GM12872 (cell line): ENCODE measurements around the gene CTNNA1.

Experiments used
- TF ChIP-seq, protein P1 (sequence below): IDR thresholded peaks from 3 replicates; pipeline ENCODE4 v1.5.1; 2011; ENCODE audit warnings: low read depth, mild to moderate bottlenecking, low read length, moderate library complexity; ENCODE audit not compliant: insufficient read depth

The CTNNA1 gene

GRCh38 chr5:138832218-138832617, 79.0 kb downstream of the CTNNA1 start:
- TF ChIP-seq, protein P1, sequence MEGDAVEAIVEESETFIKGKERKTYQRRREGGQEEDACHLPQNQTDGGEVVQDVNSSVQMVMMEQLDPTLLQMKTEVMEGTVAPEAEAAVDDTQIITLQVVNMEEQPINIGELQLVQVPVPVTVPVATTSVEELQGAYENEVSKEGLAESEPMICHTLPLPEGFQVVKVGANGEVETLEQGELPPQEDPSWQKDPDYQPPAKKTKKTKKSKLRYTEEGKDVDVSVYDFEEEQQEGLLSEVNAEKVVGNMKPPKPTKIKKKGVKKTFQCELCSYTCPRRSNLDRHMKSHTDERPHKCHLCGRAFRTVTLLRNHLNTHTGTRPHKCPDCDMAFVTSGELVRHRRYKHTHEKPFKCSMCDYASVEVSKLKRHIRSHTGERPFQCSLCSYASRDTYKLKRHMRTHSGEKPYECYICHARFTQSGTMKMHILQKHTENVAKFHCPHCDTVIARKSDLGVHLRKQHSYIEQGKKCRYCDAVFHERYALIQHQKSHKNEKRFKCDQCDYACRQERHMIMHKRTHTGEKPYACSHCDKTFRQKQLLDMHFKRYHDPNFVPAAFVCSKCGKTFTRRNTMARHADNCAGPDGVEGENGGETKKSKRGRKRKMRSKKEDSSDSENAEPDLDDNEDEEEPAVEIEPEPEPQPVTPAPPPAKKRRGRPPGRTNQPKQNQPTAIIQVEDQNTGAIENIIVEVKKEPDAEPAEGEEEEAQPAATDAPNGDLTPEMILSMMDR = no peak

- TF ChIP-seq, protein P1 = no peak
Observed at GRCh38 chr5:138833080-138833479, 79.9 kb downstream of the CTNNA1 start.

GRCh38 chr5:138833726-138834480, 80.7 kb downstream of the CTNNA1 start:
- TF ChIP-seq, protein P1 = no peak

GRCh38 chr5:138837160-138837559, 83.9 kb downstream of the CTNNA1 start:
- TF ChIP-seq, protein P1 = no peak

DNA sequence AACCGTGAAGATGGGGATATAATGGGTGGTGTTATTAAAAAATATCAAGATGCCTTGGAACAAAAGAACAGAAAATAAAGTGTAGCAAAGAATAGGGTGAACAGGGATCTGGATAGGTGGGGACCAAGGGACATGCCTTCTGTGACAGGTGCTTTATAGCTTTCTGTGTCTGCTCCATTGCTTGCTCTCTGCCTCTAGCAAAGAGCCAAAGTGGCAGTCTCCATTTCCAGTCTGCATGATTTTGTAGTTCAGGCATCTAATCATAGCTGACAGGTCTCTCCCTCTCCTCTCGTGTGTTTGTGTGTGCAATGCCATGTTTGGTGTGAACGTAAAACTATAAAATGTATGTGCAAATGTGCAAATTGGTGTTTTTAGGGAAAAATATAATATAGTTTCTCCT, 86.9 kb downstream of the CTNNA1 start:
- TF ChIP-seq, protein P1 = no peak

- TF ChIP-seq, protein P1 = no peak
Observed at GRCh38 chr5:138841531-138841930, 88.3 kb downstream of the CTNNA1 start.

DNA sequence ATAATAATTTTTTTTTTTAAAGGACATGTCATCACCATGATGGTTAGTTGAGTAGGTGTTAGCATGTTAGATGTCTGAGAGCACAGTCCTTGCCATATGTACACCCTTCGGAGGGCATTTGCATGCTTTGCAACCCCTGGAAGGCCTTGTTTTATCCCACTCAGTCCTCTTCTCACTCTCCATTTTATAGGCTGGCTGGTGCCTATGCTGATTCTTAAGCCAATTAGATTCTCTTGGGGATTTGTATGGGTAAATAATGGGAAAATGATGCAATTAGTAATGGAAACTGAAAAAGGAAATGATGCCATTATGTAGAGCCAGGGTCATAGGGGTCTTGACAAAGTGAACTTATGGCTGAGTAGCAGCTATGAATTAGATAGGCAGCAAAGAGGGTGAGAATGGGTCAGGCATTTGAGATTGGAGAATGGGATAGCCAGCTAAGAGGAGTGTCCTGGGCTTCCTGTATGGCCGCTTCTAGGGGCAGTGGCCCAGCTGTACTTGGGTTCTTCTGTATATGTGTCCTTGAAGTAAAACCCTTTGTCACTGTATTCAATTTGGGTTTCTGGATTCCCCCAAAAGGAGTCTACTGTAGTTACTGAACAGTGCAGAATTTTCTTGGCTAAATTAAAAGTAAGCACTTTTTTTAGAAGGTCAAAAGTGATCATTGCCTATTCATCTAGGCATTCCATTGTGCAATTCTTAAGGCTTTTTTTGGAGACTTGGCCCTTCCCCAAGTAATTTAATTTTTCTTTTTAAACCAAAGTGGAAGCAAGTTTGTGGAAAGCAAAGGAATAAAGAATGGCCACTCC, 90.3 kb downstream of the CTNNA1 start:
- TF ChIP-seq, protein P1 = no peak
